ENCODE data around the gene ARHGEF5.

ARHGEF5 gene

GRCh38 chr7:144386741-144387140 lies 31.5 kb downstream of the ARHGEF5 start:
- Histone ChIP-seq H3K27me3 (ENCODE audit: control insufficient read depth in 1 of 2, insufficient read depth in 2 of 2, low read length in 2 of 2) (no peaks in the 10 kb centered on the region), H3K27ac (ENCODE audit: low read depth, low read length) (no peak overlapping the region)

GRCh38 chr7:144388950-144389349 lies 33.7 kb downstream of the ARHGEF5 start:
- Histone ChIP-seq H3K4me3 (ENCODE audit: low read depth in 1 of 2, low read length in 2 of 2) (no peak overlapping the region), H3K9ac (ENCODE audit: low read length) (no peak overlapping the region), H3K4me1 (ENCODE audit: insufficient read depth, low read length) (peaks cover 17% of the 10 kb centered on the region), H3K27me3 (ENCODE audit: control insufficient read depth in 1 of 2, insufficient read depth in 2 of 2, low read length in 2 of 2) (no peaks in the 10 kb centered on the region), H3K27ac (ENCODE audit: low read depth, low read length) (no peak overlapping the region), H3K9me3 (ENCODE audit: low read length) (no peaks in the 10 kb centered on the region), H3K36me3 (ENCODE audit: insufficient read depth, low read length) (no peaks in the 10 kb centered on the region)

More at GRCh38 chr7:144386741-144387140, 31.5 kb downstream of the ARHGEF5 start:
- H3K9ac ChIP-seq (ENCODE audit: low read length) = no peak overlapping the region
- peaks cover 17% of the 10 kb centered on the region for H3K4me1 ChIP-seq (ENCODE audit: insufficient read depth, low read length)
- no peak overlapping the region for H3K4me3 ChIP-seq (ENCODE audit: low read depth in 1 of 2, low read length in 2 of 2)
- no peaks in the 10 kb centered on the region for H3K9me3 ChIP-seq (ENCODE audit: low read length)
- no peaks in the 10 kb centered on the region for H3K36me3 ChIP-seq (ENCODE audit: insufficient read depth, low read length)

GRCh38 chr7:144390481-144390880 lies 35.3 kb downstream of the ARHGEF5 start:
- Histone ChIP-seq H3K4me3 (ENCODE audit: low read depth in 1 of 2, low read length in 2 of 2) (peak overlapping the region in 1 of 2 donors; percentile 8), H3K36me3 (ENCODE audit: insufficient read depth, low read length) (no peaks in the 10 kb centered on the region), H3K27ac (ENCODE audit: low read depth, low read length) (peak overlapping the region; percentile 61), H3K4me1 (ENCODE audit: insufficient read depth, low read length) (peaks cover 17% of the 10 kb centered on the region), H3K9me3 (ENCODE audit: low read length) (no peaks in the 10 kb centered on the region), H3K27me3 (ENCODE audit: control insufficient read depth in 1 of 2, insufficient read depth in 2 of 2, low read length in 2 of 2) (no peaks in the 10 kb centered on the region), H3K9ac (ENCODE audit: low read length) (no peak overlapping the region)

GRCh38 chr7:144391014-144391413 lies 35.8 kb downstream of the ARHGEF5 start:
- H3K36me3 ChIP-seq (ENCODE audit: insufficient read depth, low read length) = no peaks in the 10 kb centered on the region
- no peaks in the 10 kb centered on the region for H3K9me3 ChIP-seq (ENCODE audit: low read length)
- H3K27ac ChIP-seq (ENCODE audit: low read depth, low read length) = peak overlapping the region; percentile 48
- peaks cover 17% of the 10 kb centered on the region for H3K4me1 ChIP-seq (ENCODE audit: insufficient read depth, low read length)
- no peaks in the 10 kb centered on the region for H3K27me3 ChIP-seq (ENCODE audit: control insufficient read depth in 1 of 2, insufficient read depth in 2 of 2, low read length in 2 of 2)
- H3K9ac ChIP-seq (ENCODE audit: low read length) = no peak overlapping the region
- no peak overlapping the region for H3K4me3 ChIP-seq (ENCODE audit: low read depth in 1 of 2, low read length in 2 of 2)

- H3K9ac ChIP-seq (ENCODE audit: low read length) = no peak overlapping the region
- H3K9me3 ChIP-seq (ENCODE audit: low read length) = no peaks in the 10 kb centered on the region
- H3K4me3 ChIP-seq (ENCODE audit: low read depth in 1 of 2, low read length in 2 of 2) = peak overlapping the region in 1 of 2 donors; percentile 23
These were observed 36.6 kb downstream of the ARHGEF5 start for GRCh38 chr7:144391823-144392255.

GRCh38 chr7:144397086-144397485 lies 41.9 kb downstream of the ARHGEF5 start:
- H3K27ac ChIP-seq (ENCODE audit: low read depth, low read length) = no peak overlapping the region
- H3K9me3 ChIP-seq (ENCODE audit: low read length) = no peaks in the 10 kb centered on the region
- H3K4me3 ChIP-seq (ENCODE audit: low read depth in 1 of 2, low read length in 2 of 2) = no peak overlapping the region
- no peaks in the 10 kb centered on the region for H3K36me3 ChIP-seq (ENCODE audit: insufficient read depth, low read length)
- no peak overlapping the region for H3K9ac ChIP-seq (ENCODE audit: low read length)
- no peaks in the 10 kb centered on the region for H3K27me3 ChIP-seq (ENCODE audit: control insufficient read depth in 1 of 2, insufficient read depth in 2 of 2, low read length in 2 of 2)
- no peaks in the 10 kb centered on the region for H3K4me1 ChIP-seq (ENCODE audit: insufficient read depth, low read length)

More at GRCh38 chr7:144391823-144392255, 36.6 kb downstream of the ARHGEF5 start:
- Histone ChIP-seq H3K27ac (ENCODE audit: low read depth, low read length) (no peak overlapping the region), H3K36me3 (ENCODE audit: insufficient read depth, low read length) (no peaks in the 10 kb centered on the region), H3K27me3 (ENCODE audit: control insufficient read depth in 1 of 2, insufficient read depth in 2 of 2, low read length in 2 of 2) (no peaks in the 10 kb centered on the region), H3K4me1 (ENCODE audit: insufficient read depth, low read length) (peaks cover 17% of the 10 kb centered on the region)

- Histone ChIP-seq H3K4me1 (ENCODE audit: insufficient read depth, low read length) (no peaks in the 10 kb centered on the region), H3K4me3 (ENCODE audit: low read depth in 1 of 2, low read length in 2 of 2) (no peak overlapping the region), H3K27ac (ENCODE audit: low read depth, low read length) (no peak overlapping the region), H3K9me3 (ENCODE audit: low read length) (no peaks in the 10 kb centered on the region), H3K27me3 (ENCODE audit: control insufficient read depth in 1 of 2, insufficient read depth in 2 of 2, low read length in 2 of 2) (no peaks in the 10 kb centered on the region), H3K36me3 (ENCODE audit: insufficient read depth, low read length) (no peaks in the 10 kb centered on the region), H3K9ac (ENCODE audit: low read length) (no peak overlapping the region)
These were observed 43.1 kb downstream of the ARHGEF5 start for GRCh38 chr7:144398291-144398690.

GRCh38 chr7:144398911-144399310 lies 43.7 kb downstream of the ARHGEF5 start:
- Histone ChIP-seq H3K9me3 (ENCODE audit: low read length) (no peaks in the 10 kb centered on the region), H3K27me3 (ENCODE audit: control insufficient read depth in 1 of 2, insufficient read depth in 2 of 2, low read length in 2 of 2) (no peaks in the 10 kb centered on the region), H3K36me3 (ENCODE audit: insufficient read depth, low read length) (no peaks in the 10 kb centered on the region), H3K4me3 (ENCODE audit: low read depth in 1 of 2, low read length in 2 of 2) (no peak overlapping the region), H3K27ac (ENCODE audit: low read depth, low read length) (no peak overlapping the region), H3K9ac (ENCODE audit: low read length) (no peak overlapping the region), H3K4me1 (ENCODE audit: insufficient read depth, low read length) (no peaks in the 10 kb centered on the region)

GRCh38 chr7:144399946-144400345 lies 44.7 kb downstream of the ARHGEF5 start:
- H3K4me3 ChIP-seq (ENCODE audit: low read depth in 1 of 2, low read length in 2 of 2) = no peak overlapping the region
- H3K4me1 ChIP-seq (ENCODE audit: insufficient read depth, low read length) = no peaks in the 10 kb centered on the region
- no peak overlapping the region for H3K9ac ChIP-seq (ENCODE audit: low read length)
- H3K27me3 ChIP-seq (ENCODE audit: control insufficient read depth in 1 of 2, insufficient read depth in 2 of 2, low read length in 2 of 2) = no peaks in the 10 kb centered on the region
- H3K36me3 ChIP-seq (ENCODE audit: insufficient read depth, low read length) = no peaks in the 10 kb centered on the region
- no peak overlapping the region for H3K27ac ChIP-seq (ENCODE audit: low read depth, low read length)
- H3K9me3 ChIP-seq (ENCODE audit: low read length) = no peaks in the 10 kb centered on the region

- no peak overlapping the region for H3K9ac ChIP-seq (ENCODE audit: low read length)
- H3K9me3 ChIP-seq (ENCODE audit: low read length) = no peaks in the 10 kb centered on the region
- no peak overlapping the region for H3K4me3 ChIP-seq (ENCODE audit: low read depth in 1 of 2, low read length in 2 of 2)
- no peaks in the 10 kb centered on the region for H3K4me1 ChIP-seq (ENCODE audit: insufficient read depth, low read length)
- H3K27ac ChIP-seq (ENCODE audit: low read depth, low read length) = no peak overlapping the region
- H3K27me3 ChIP-seq (ENCODE audit: control insufficient read depth in 1 of 2, insufficient read depth in 2 of 2, low read length in 2 of 2) = no peaks in the 10 kb centered on the region
- H3K36me3 ChIP-seq (ENCODE audit: insufficient read depth, low read length) = no peaks in the 10 kb centered on the region
These were observed 46.3 kb downstream of the ARHGEF5 start for GRCh38 chr7:144401490-144401889.

- H3K27ac ChIP-seq (ENCODE audit: low read depth, low read length) = no peak overlapping the region
- H3K36me3 ChIP-seq (ENCODE audit: insufficient read depth, low read length) = no peaks in the 10 kb centered on the region
- H3K4me1 ChIP-seq (ENCODE audit: insufficient read depth, low read length) = peaks cover 10% of the 10 kb centered on the region
- H3K4me3 ChIP-seq (ENCODE audit: low read depth in 1 of 2, low read length in 2 of 2) = no peak overlapping the region
- no peak overlapping the region for H3K9ac ChIP-seq (ENCODE audit: low read length)
- H3K27me3 ChIP-seq (ENCODE audit: control insufficient read depth in 1 of 2, insufficient read depth in 2 of 2, low read length in 2 of 2) = no peaks in the 10 kb centered on the region
- H3K9me3 ChIP-seq (ENCODE audit: low read length) = no peaks in the 10 kb centered on the region
These were observed 47.9 kb downstream of the ARHGEF5 start for GRCh38 chr7:144403102-144403501.

- Histone ChIP-seq H3K9me3 (ENCODE audit: low read length) (no peaks in the 10 kb centered on the region), H3K36me3 (ENCODE audit: insufficient read depth, low read length) (no peaks in the 10 kb centered on the region), H3K4me1 (ENCODE audit: insufficient read depth, low read length) (peaks cover 15% of the 10 kb centered on the region), H3K9ac (ENCODE audit: low read length) (no peak within 1 kb of the TSS), H3K27ac (ENCODE audit: low read depth, low read length) (no peak within 1 kb of the TSS), H3K4me3 (ENCODE audit: low read depth in 1 of 2, low read length in 2 of 2) (no peak within 1 kb of the TSS), H3K27me3 (ENCODE audit: control insufficient read depth in 1 of 2, insufficient read depth in 2 of 2, low read length in 2 of 2) (no peaks in the 10 kb centered on the region)
These were observed 48.5 kb downstream of the ARHGEF5 start, which contains the start of gene NOBOX for GRCh38 chr7:144403649-144404061. NOBOX (minus strand) TSS chr7:144403693.
